Peyer's patch (tissue), 4 donors: ENCODE data around the gene ZKSCAN2.

Experiments used
- POLR2A ChIP-seq, 2 donors: fragments of 450-650 bp; IDR thresholded peaks; one replicate each; pipeline ENCODE4 v1.5.1; 2017; ENCODE audit warnings: antibody characterized with exemption in 2 of 2, mild to moderate bottlenecking in 2 of 2, moderate library complexity in 2 of 2
- TF ChIP-seq, protein P1 (sequence below), 6 experiments: fragments of 450-650 bp in 4 of 6; fragments of 200-600 bp in 2 of 6; sonication (generic) in 1 of 6; IDR thresholded peaks; one replicate each; pipeline ENCODE4 v1.5.1; 2017 to 2019; ENCODE audit warnings: antibody characterized with exemption in 6 of 6, mild to moderate bottlenecking in 3 of 6, moderate library complexity in 1 of 6

GRCh38 chr16:25189305-25189704 is 68.3 kb downstream of the ZKSCAN2 start:
- TF ChIP-seq, protein P1, sequence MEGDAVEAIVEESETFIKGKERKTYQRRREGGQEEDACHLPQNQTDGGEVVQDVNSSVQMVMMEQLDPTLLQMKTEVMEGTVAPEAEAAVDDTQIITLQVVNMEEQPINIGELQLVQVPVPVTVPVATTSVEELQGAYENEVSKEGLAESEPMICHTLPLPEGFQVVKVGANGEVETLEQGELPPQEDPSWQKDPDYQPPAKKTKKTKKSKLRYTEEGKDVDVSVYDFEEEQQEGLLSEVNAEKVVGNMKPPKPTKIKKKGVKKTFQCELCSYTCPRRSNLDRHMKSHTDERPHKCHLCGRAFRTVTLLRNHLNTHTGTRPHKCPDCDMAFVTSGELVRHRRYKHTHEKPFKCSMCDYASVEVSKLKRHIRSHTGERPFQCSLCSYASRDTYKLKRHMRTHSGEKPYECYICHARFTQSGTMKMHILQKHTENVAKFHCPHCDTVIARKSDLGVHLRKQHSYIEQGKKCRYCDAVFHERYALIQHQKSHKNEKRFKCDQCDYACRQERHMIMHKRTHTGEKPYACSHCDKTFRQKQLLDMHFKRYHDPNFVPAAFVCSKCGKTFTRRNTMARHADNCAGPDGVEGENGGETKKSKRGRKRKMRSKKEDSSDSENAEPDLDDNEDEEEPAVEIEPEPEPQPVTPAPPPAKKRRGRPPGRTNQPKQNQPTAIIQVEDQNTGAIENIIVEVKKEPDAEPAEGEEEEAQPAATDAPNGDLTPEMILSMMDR (IDR thresholded peaks at IDR 0.05): no peak
- no peak for TF ChIP-seq POLR2A (IDR thresholded peaks at IDR 0.05)
